OCI-LY7 (cell line): ENCODE data around the gene TTC6. TPM values are rescaled to one million over a fixed set of nuclear protein-coding genes. Genes with fewer than 3 reads are reported as not detected.

ENCODE experiments used
- BruUV-seq: library from RNA; stranded (reverse); fragments of 400-500 nt; replicated peaks from 2 replicates; lab custom pipeline; 2021; lab: Mats Ljungman, UMichigan
- CTCF ChIA-PET: fragments of 300-600 bp; sonication (Branson Sonifier 250); formaldehyde crosslinking; loops from one replicate; lab custom pipeline; 2022; ENCODE audit warnings: antibody characterized with exemption; ENCODE audit not compliant: unreplicated experiment; lab: Charles Lee
- POLR2A ChIA-PET: fragments of 300-600 bp; sonication (Branson Sonifier 250); formaldehyde crosslinking; loops from one replicate; lab custom pipeline; 2022; ENCODE audit warnings: antibody characterized with exemption; lab: Charles Lee
- DNase-seq: peaks from one replicate; pipeline ENCODE4 v3.0.0-alpha.2; 2015; ENCODE audit warnings: low spot score
- H2AFZ ChIP-seq: fragments of 200-600 bp; sonication (generic), shearing (Covaris generic); 2 replicates; pipeline ENCODE4 v1.6.1; 2014; ENCODE audit warnings: mild to moderate bottlenecking, antibody characterized with exemption, low read length, moderate library complexity
- H3K27ac ChIP-seq: fragments of 200-600 bp; sonication (generic); 2 replicates; pipeline ENCODE4 v1.5.1; 2014; ENCODE audit warnings: mixed run types, low read depth, mild to moderate bottlenecking, moderate library complexity, low read length, inconsistent platforms; ENCODE audit not compliant: poor library complexity, severe bottlenecking
- H3K36me3 ChIP-seq: fragments of 200-600 bp; sonication (generic); 2 replicates; pipeline ENCODE4 v1.6.1; 2014; ENCODE audit warnings: mild to moderate bottlenecking, antibody characterized with exemption, low read length, moderate library complexity, mixed read lengths; ENCODE audit not compliant: insufficient read depth
- H3K4me1 ChIP-seq: fragments of 200-600 bp; sonication (generic); 2 replicates; pipeline ENCODE4 v1.5.1; 2014; ENCODE audit warnings: mild to moderate bottlenecking, low read length; ENCODE audit not compliant: insufficient read depth, poor library complexity, severe bottlenecking
- H3K4me2 ChIP-seq: fragments of 200-600 bp; sonication (generic); 2 replicates; pipeline ENCODE4 v1.6.1; 2014; ENCODE audit warnings: mild to moderate bottlenecking, low read length
- H3K4me3 ChIP-seq: fragments of 200-600 bp; sonication (generic); 2 replicates; pipeline ENCODE4 v1.5.1; 2014; ENCODE audit warnings: mild to moderate bottlenecking, low read depth, low read length; ENCODE audit not compliant: poor library complexity, severe bottlenecking
- H3K79me2 ChIP-seq: fragments of 200-600 bp; sonication (generic); 2 replicates; pipeline ENCODE4 v1.6.1; 2016; ENCODE audit warnings: low read depth, mild to moderate bottlenecking, low read length, moderate library complexity, mixed read lengths; ENCODE audit not compliant: insufficient read depth
- H3K9me2 ChIP-seq: fragments of 200-600 bp; sonication (generic); 2 replicates; pipeline ENCODE4 v1.6.1; 2016; ENCODE audit warnings: mild to moderate bottlenecking, low read length, mixed read lengths; ENCODE audit not compliant: insufficient read depth
- H3K9me3 ChIP-seq: fragments of 200-600 bp; sonication (generic); 2 replicates; pipeline ENCODE4 v1.6.1; 2014; ENCODE audit warnings: mild to moderate bottlenecking, mixed run types, low read length, mixed read lengths
- H4K20me1 ChIP-seq: fragments of 200-600 bp; sonication (generic); 2 replicates; pipeline ENCODE4 v1.6.1; 2014; ENCODE audit warnings: mild to moderate bottlenecking, antibody characterized with exemption, low read length, moderate library complexity, mixed read lengths; ENCODE audit not compliant: insufficient read depth
- EZH2phosphoT487 ChIP-seq: fragments of 200-600 bp; sonication (generic); IDR thresholded peaks from 2 replicates; pipeline ENCODE4 v1.6.1; 2018; ENCODE audit warnings: low read depth, borderline replicate concordance, mild to moderate bottlenecking, mixed run types, antibody characterized with exemption, low read length, moderate library complexity, mixed read lengths
- intact Hi-C: fragments of 100-400 bp; cut with micrococcal nuclease; formaldehyde crosslinking; loops from one replicate; pipeline ENCODE4 v1.10.0; 2022; ENCODE audit not compliant: unreplicated experiment
- total RNA-seq, 2 experiments: library from RNA; depleted of rRNA in 1 of 2; stranded (reverse); fragments of >200 nt in 1 of 2; shearing (Covaris generic) in 1 of 2; gene quantifications; 2 replicates each; pipeline ENCODE4 v1.2.3, GENCODE V29; 2014 to 2022
- TF ChIP-seq, protein P1 (sequence below): fragments of 200-600 bp; sonication (generic); conservative IDR thresholded peaks from 2 replicates; pipeline ENCODE4 v1.5.1; 2014; ENCODE audit warnings: mild to moderate bottlenecking, antibody characterized with exemption, low read length, moderate library complexity, mixed read lengths

TTC6 gene
- total RNA-seq, 2 experiments from 2014 or later, result not detected

DNA sequence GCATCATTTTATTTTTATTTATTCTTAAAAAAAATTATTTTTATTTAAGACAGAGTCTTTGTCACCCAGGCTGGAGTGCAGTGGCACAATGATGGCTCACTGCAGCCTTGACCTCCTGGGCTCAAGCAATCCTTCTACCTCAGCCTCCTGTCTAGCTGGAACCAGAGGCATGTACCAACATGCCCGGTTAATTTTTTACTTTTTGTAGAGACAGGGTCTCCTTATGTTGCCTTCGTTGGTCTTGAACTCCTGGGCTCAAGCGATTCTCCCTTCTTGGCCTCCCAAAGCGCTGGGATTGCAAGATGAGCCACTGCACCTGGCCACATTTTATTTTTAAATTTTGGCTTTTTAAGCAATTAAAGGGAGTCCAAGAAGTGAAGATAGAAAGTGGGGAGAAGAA is 21.4 kb downstream of the TTC6 start:
- H2AFZ ChIP-seq, result no peak overlapping the region
- POLR2A ChIA-PET, result no interaction called here
- BruUV-seq, result no TSS peak
- no peak overlapping the region for H3K27ac ChIP-seq
- no peak overlapping the region for H3K4me2 ChIP-seq
- no peaks in the 10 kb centered on the region for H4K20me1 ChIP-seq
- intact Hi-C loops, result no loop called here
- TF ChIP-seq EZH2phosphoT487, result no peak
- TF ChIP-seq, protein P1, sequence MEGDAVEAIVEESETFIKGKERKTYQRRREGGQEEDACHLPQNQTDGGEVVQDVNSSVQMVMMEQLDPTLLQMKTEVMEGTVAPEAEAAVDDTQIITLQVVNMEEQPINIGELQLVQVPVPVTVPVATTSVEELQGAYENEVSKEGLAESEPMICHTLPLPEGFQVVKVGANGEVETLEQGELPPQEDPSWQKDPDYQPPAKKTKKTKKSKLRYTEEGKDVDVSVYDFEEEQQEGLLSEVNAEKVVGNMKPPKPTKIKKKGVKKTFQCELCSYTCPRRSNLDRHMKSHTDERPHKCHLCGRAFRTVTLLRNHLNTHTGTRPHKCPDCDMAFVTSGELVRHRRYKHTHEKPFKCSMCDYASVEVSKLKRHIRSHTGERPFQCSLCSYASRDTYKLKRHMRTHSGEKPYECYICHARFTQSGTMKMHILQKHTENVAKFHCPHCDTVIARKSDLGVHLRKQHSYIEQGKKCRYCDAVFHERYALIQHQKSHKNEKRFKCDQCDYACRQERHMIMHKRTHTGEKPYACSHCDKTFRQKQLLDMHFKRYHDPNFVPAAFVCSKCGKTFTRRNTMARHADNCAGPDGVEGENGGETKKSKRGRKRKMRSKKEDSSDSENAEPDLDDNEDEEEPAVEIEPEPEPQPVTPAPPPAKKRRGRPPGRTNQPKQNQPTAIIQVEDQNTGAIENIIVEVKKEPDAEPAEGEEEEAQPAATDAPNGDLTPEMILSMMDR, result no peak
- H3K79me2 ChIP-seq, result no peaks in the 10 kb centered on the region
- no peak overlapping the region for H3K4me3 ChIP-seq
- H3K36me3 ChIP-seq, result no peaks in the 10 kb centered on the region
- CTCF ChIA-PET, result no interaction called here
- H3K4me1 ChIP-seq, result no peaks in the 10 kb centered on the region
- no peaks in the 10 kb centered on the region for H3K9me2 ChIP-seq
- no peak for DNase-seq
- H3K9me3 ChIP-seq, result peaks cover 6% of the 10 kb centered on the region; the same call in 1 of the 2 replicates

DNA sequence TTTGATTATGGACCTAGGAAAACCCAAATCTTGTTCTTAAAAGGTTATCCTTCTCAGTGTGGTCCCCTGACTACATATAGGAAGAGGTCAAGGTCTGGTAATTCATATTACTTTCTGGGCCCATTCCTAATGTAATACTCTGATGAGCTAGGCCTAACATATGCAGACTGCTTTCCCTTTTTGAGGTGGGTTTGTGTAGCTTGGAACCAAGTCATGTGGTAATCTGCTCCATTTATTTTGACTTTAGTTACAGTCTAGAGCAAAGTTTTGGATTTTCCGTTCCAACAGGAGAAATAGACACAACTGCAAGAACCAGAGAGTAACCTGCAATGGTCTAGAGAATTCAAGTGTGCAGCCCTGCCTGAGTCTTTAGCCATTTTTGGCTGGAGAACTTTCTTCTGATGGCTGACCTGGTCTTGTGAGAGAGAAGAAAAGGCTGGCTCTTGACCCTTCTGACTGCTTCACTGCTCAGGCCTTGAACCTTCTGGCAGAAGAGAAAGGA is 22.5 kb downstream of the TTC6 start:
- no peak overlapping the region for H3K27ac ChIP-seq
- H3K4me3 ChIP-seq, result no peak overlapping the region
- H3K9me2 ChIP-seq, result no peaks in the 10 kb centered on the region
- H3K36me3 ChIP-seq, result no peaks in the 10 kb centered on the region
- DNase-seq, result no peak
- peaks cover 6% of the 10 kb centered on the region; the same call in 1 of the 2 replicates for H3K9me3 ChIP-seq
- no peaks in the 10 kb centered on the region for H3K79me2 ChIP-seq
- CTCF ChIA-PET, result no interaction called here
- no TSS peak for BruUV-seq
- H4K20me1 ChIP-seq, result no peaks in the 10 kb centered on the region
- no peak overlapping the region for H2AFZ ChIP-seq
- intact Hi-C loops, result no loop called here
- no peak overlapping the region for H3K4me2 ChIP-seq
- H3K4me1 ChIP-seq, result no peaks in the 10 kb centered on the region
- TF ChIP-seq EZH2phosphoT487, result no peak
- TF ChIP-seq, protein P1, result no peak
- POLR2A ChIA-PET, result no interaction called here

DNA sequence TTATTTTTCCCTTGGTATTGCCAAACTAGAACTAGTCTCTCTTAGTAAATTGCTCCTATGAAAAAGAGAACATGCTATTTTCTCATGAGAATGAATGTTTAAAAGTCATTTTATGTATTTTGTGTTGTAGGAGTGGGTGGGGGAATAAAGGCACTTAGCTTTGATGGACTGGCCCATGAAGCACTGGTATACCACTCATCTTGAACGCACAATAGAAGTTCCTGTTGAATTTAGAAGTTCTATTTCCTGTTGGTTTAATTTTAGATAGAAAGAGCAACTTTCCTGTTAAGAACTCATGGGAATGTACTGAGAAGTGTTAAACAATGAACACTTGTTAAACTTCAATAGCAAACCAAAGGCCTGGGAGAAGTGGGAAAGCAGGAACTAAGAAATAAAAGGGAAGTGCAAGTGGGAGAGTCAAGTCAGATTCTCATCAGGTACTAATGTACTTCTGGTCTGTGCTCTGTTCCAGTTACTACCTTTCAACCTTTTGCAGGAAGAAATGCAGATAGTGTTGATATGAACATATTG is 23.1 kb downstream of the TTC6 start:
- Histone ChIP-seq H3K36me3 (no peaks in the 10 kb centered on the region), H2AFZ (no peak overlapping the region), H3K9me2 (no peaks in the 10 kb centered on the region), H4K20me1 (no peaks in the 10 kb centered on the region), H3K4me2 (no peak overlapping the region), H3K4me1 (no peaks in the 10 kb centered on the region), H3K27ac (no peak overlapping the region), H3K4me3 (no peak overlapping the region), H3K9me3 (peaks cover 6% of the 10 kb centered on the region; the same call in 1 of the 2 replicates), H3K79me2 (no peaks in the 10 kb centered on the region)
- CTCF ChIA-PET, result no interaction called here
- TF ChIP-seq, protein P1, result no peak
- TF ChIP-seq EZH2phosphoT487, result no peak
- no peak for DNase-seq
- POLR2A ChIA-PET, result no interaction called here
- intact Hi-C loops, result no loop called here
- BruUV-seq, result no TSS peak
